ENCODE results near the gene CPPED1.
A peak's percentile ranks its signal among the peaks of the same experiment; 100 is the strongest.

Gene CPPED1

DNA sequence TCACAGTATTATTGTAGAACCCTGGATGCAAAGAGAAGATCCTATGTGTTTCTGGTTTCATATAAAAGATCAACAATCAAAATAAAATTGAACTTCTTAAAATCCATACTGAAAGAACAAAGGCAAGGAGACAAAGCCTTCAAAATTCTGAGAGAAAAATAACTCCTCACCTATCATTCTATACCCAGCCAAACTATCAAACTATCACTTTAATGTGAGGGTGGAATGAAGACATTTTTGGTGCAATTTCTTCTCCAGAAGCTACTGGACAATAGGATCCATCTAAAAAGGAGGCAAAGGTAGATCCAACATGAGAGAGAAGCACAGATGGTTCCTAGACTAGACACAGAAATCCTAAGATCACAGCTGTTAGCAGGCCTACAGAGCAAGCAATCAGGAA is 71.1 kb downstream of the CPPED1 start:
- TF ChIP-seq CTCF (IDR thresholded peaks at IDR 0.05): no peak
- Histone ChIP-seq H3K4me3 (no peak overlapping the region), H3K27ac (no peak overlapping the region)
- DNase-seq (ENCODE audit: low spot score): no peak

DNA sequence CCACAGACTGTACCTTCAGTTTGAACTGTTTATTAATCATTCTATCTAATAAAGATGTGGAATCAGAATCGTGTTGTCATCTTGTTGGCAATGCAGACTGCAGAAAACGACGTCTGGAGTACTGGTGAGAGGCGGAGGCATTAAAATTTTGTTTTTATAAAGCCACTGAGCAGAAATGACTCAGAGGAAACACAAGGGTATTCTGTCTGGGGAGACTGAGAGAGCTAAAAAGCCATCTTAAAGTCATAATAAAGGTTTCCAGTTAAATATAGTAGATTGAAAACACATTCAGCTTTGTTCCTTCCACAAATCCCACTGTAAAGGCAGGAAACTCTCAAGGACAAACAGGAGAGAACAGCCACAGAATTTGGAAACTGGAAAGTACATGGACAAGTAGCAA is 74.2 kb downstream of the CPPED1 start:
- Histone ChIP-seq H3K4me3 (no peak overlapping the region), H3K27ac (peak overlapping the region in 1 of 2 donors; percentile 21)
- no peak for DNase-seq (ENCODE audit: low spot score)
- no peak for TF ChIP-seq CTCF (IDR thresholded peaks at IDR 0.05)

DNA sequence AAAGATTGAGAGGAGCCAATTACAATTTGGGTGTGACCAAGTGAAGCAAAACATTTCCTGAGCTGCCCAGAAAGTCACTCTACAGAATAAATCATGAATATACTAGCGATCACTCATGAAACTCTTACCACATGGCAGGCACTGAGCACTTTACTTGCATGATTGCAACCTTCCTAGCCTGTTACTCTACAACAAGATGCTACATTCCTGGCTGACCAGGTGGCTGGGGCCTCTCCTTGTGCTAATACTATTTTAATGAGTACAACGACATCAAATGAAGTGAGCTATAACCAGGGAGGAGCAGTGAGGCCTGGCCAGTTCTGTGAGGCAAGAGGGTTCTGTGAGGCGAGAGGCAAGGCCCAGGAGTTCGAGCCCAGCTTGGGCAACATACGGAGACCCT is 75.2 kb downstream of the CPPED1 start:
- TF ChIP-seq CTCF (IDR thresholded peaks at IDR 0.05): no peak
- H3K27ac ChIP-seq: no peak overlapping the region
- H3K4me3 ChIP-seq: no peak overlapping the region

DNA sequence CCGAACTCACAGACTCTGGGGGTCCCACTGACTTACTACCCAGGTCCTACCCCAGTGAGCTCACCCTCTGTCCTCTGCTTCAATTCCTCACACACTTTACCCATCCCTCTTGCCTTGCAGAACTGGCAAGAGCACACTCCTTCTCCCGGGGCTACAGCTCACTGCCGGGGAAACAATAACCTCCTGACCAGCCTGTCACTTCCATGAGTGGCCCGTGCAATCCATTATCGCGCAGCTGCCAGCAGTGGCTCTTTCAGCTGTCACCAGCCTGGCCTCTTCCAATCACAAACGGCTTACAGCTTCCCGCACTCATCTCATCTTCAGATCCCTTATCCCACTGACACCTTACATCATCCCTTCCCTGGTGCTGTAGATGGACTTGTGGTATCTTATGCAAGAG is 79.5 kb downstream of the CPPED1 start:
- no peak overlapping the region for H3K4me3 ChIP-seq
- TF ChIP-seq CTCF (IDR thresholded peaks at IDR 0.05): no peak
- H3K27ac ChIP-seq: no peak overlapping the region
- DNase-seq (ENCODE audit: low spot score): no peak

More for the DNA sequence above, 75.2 kb downstream of the CPPED1 start:
- no peak for DNase-seq (ENCODE audit: low spot score)

DNA sequence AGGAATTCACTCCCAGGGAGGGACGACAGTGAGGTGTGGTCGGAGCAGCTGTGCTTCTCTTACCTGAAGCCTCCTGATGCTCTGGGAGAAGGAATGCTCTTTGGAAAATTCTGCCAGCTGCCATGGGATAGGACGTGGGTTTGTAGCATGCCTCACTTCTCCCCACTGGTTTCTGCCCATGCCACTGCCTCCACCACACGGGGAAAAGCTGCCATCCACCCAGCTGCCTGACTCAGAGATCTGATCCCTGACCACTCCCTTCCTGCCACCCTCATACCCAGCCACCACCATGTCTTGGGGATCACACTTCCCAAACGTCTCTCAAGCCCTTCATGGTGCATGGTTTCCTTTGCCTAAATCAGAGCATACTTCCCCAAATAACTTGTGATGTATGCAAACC is 80.0 kb downstream of the CPPED1 start:
- DNase-seq (ENCODE audit: low spot score): no peak
- no peak for TF ChIP-seq CTCF (IDR thresholded peaks at IDR 0.05)
- Histone ChIP-seq H3K4me3 (no peak overlapping the region), H3K27ac (no peak overlapping the region)

GRCh38 chr16:12721841-12722421 is 81.8 kb downstream of the CPPED1 start:
- TF ChIP-seq CTCF (IDR thresholded peaks at IDR 0.05): no peak
- Histone ChIP-seq H3K27ac (no peak overlapping the region), H3K4me3 (no peak overlapping the region)
- DNase-seq (ENCODE audit: low spot score): no peak

GRCh38 chr16:12719972-12720371 is 83.7 kb downstream of the CPPED1 start:
- DNase-seq (ENCODE audit: low spot score): no peak

More at GRCh38 chr16:12719972-12720371, 83.7 kb downstream of the CPPED1 start:
- H3K4me3 ChIP-seq: no peak overlapping the region
- no peak for TF ChIP-seq CTCF (IDR thresholded peaks at IDR 0.05)
- H3K27ac ChIP-seq: no peak overlapping the region
